Activated effector memory CD4-positive, alpha-beta T cell treated with anti-CD3 and anti-CD28 coated beads, Interleukin-2, amount 50 U/mL, for 16 hours (primary cell): ENCODE results near the gene SEPSECS.

Experiments
- DNase-seq: peaks from one replicate; pipeline ENCODE4 v3.0.0-alpha.2; 2020

Gene SEPSECS

GRCh38 chr4:25159837-25160713 is at the start of gene SEPSECS:
Gene SEPSECS, minus strand, starts transcription at chr4:25160449. Its CDS starts 80 bp downstream, at chr4:25160369.
- peak; percentile 97 for DNase-seq

GRCh38 chr4:25209702-25210101 is 49.5 kb upstream of the SEPSECS start:
- no peak for DNase-seq

GRCh38 chr4:25207997-25208396 is 47.7 kb upstream of the SEPSECS start:
- no peak for DNase-seq

- DNase-seq = no peak
Measured at GRCh38 chr4:25198713-25199112, 38.5 kb upstream of the SEPSECS start.

- no peak for DNase-seq
Measured at GRCh38 chr4:25190407-25190806, 30.2 kb upstream of the SEPSECS start.

- no peak for DNase-seq
Measured at GRCh38 chr4:25184056-25184455, 23.8 kb upstream of the SEPSECS start.

GRCh38 chr4:25182937-25183336 is 22.7 kb upstream of the SEPSECS start:
- no peak for DNase-seq

GRCh38 chr4:25180524-25181131 is 20.4 kb upstream of the SEPSECS start:
- no peak for DNase-seq

- DNase-seq = no peak
Measured at GRCh38 chr4:25178838-25179261, 18.6 kb upstream of the SEPSECS start.

GRCh38 chr4:25177147-25177546 is 16.9 kb upstream of the SEPSECS start:
- no peak for DNase-seq

GRCh38 chr4:25174674-25175073 is 14.4 kb upstream of the SEPSECS start:
- no peak for DNase-seq

- DNase-seq = no peak
Measured at GRCh38 chr4:25172961-25173915, 13.0 kb upstream of the SEPSECS start.

GRCh38 chr4:25171201-25171865 is 11.1 kb upstream of the SEPSECS start:
- DNase-seq = no peak

GRCh38 chr4:25169446-25169845 is 9.2 kb upstream of the SEPSECS start:
- DNase-seq = no peak

GRCh38 chr4:25165916-25166315 is 5.7 kb upstream of the SEPSECS start:
- no peak for DNase-seq

- DNase-seq = no peak
Measured at GRCh38 chr4:25163196-25163595, 2.9 kb upstream of the SEPSECS start.

GRCh38 chr4:25162566-25162965 is 2.3 kb upstream of the SEPSECS start:
- no peak for DNase-seq

GRCh38 chr4:25161593-25161950 is 1.3 kb upstream of the SEPSECS start:
- no peak for DNase-seq

GRCh38 chr4:25160714-25161592 is 704 bp upstream of the SEPSECS start:
- DNase-seq = no peak

GRCh38 chr4:25158817-25159216 is 1.4 kb downstream of the SEPSECS start:
- no peak for DNase-seq

- no peak for DNase-seq
Measured at GRCh38 chr4:25157081-25157480, 3.2 kb downstream of the SEPSECS start.

- no peak for DNase-seq
Measured at GRCh38 chr4:25155947-25156346, 4.3 kb downstream of the SEPSECS start.
